ENCODE measurements around the gene ZNF587. TPM values are rescaled to one million over a fixed set of nuclear protein-coding genes. Genes with fewer than 3 reads are reported as not detected.
A peak's percentile ranks its signal among the peaks of the same experiment; 100 is the strongest.
"Not testable (repeated sequence)": the region's sequence is repeated elsewhere in the genome, so short reads cannot be mapped to it uniquely, and the experiment has no call there.

Gene ZNF587
- polyA plus RNA-seq, 1 donor (not counting 4 experiments of a cell fraction or from before 2014, with no cell fraction given): 14.0 TPM

- Histone ChIP-seq H3K4me1 (ENCODE audit: control insufficient read depth, extremely low read depth, insufficient read depth, low read length) (peaks cover 8% of the 10 kb centered on the region), H4K20me1 (ENCODE audit: control insufficient read depth, extremely low read depth, insufficient read depth, low read length) (no peaks in the 10 kb centered on the region), H3K9ac (ENCODE audit: control insufficient read depth, extremely low read depth, insufficient read depth, low read length) (peak overlapping the region; percentile 93), H3K9me1 (ENCODE audit: control insufficient read depth, extremely low read depth, insufficient read depth, low read length) (no peaks in the 10 kb centered on the region), H3K27me3 (ENCODE audit: control insufficient read depth, extremely low read depth, insufficient read depth, low read length) (no peaks in the 10 kb centered on the region), H3K27ac (ENCODE audit: control insufficient read depth, insufficient read depth, low read length) (peak overlapping the region; percentile 81), H3K4me2 (ENCODE audit: control insufficient read depth, extremely low read depth, insufficient read depth, low read depth, low read length) (peak overlapping the region; percentile 78), H3K79me2 (ENCODE audit: control insufficient read depth, insufficient read depth, low read length) (peaks cover 54% of the 10 kb centered on the region), H3K36me3 (ENCODE audit: control insufficient read depth in 2 of 2, extremely low read depth in 1 of 2, insufficient read depth in 2 of 2, low read length in 2 of 2) (peaks cover 0 to 5% of the 10 kb centered on the region in 2 experiments), H3K4me3 (ENCODE audit: control insufficient read depth in 2 of 3, extremely low read depth in 1 of 3, insufficient read depth in 2 of 3, low read depth in 1 of 3, low read length in 3 of 3) (peak overlapping the region; percentile 81 to 89 (median 82)), H2AFZ (ENCODE audit: control insufficient read depth, low read length) (peak overlapping the region; percentile 97), H3K9me3 (ENCODE audit: control insufficient read depth, low read depth, low read length) (no peaks in the 10 kb centered on the region)
- dilution Hi-C loops (cut with MboI; ENCODE audit: extremely low pct_ligation_motif_present, low sequenced_read_pairs): no loop called here
- TF ChIP-seq EZH2 (IDR thresholded peaks at IDR 0.05; ENCODE audit: low read length) (no peak), CTCF (optimal IDR thresholded peaks at IDR 0.05 in 1 of 3, IDR thresholded peaks at IDR 0.05 in 1 of 3, conservative IDR thresholded peaks at IDR 0.05 in 1 of 3; ENCODE audit: extremely low read depth in 1 of 3, insufficient read depth in 2 of 3, low read length in 3 of 3) (no peak)
- DNase-seq (ENCODE audit: low read depth, low spot score) (no peak), FAIRE-seq (peak; percentile 74)
Measured at GRCh38 chr19:57888107-57888559, 38.5 kb downstream of the ZNF587 start.

- H3K4me3 ChIP-seq (ENCODE audit: control insufficient read depth in 2 of 3, extremely low read depth in 1 of 3, insufficient read depth in 2 of 3, low read depth in 1 of 3, low read length in 3 of 3): peak within 1 kb of the TSS; percentile 81 to 89 (median 82)
- H4K20me1 ChIP-seq (ENCODE audit: control insufficient read depth, extremely low read depth, insufficient read depth, low read length): no peaks in the 10 kb centered on the region
- peaks cover 49% of the 10 kb centered on the region for H3K79me2 ChIP-seq (ENCODE audit: control insufficient read depth, insufficient read depth, low read length)
- DNase-seq (ENCODE audit: low read depth, low spot score): peak; percentile 40
- peaks cover 0 to 5% of the 10 kb centered on the region in 2 experiments for H3K36me3 ChIP-seq (ENCODE audit: control insufficient read depth in 2 of 2, extremely low read depth in 1 of 2, insufficient read depth in 2 of 2, low read length in 2 of 2)
- H2AFZ ChIP-seq (ENCODE audit: control insufficient read depth, low read length): peak within 1 kb of the TSS; percentile 97
- dilution Hi-C loops (cut with MboI; ENCODE audit: extremely low pct_ligation_motif_present, low sequenced_read_pairs): no loop called here
- no peaks in the 10 kb centered on the region for H3K9me1 ChIP-seq (ENCODE audit: control insufficient read depth, extremely low read depth, insufficient read depth, low read length)
- H3K9ac ChIP-seq (ENCODE audit: control insufficient read depth, extremely low read depth, insufficient read depth, low read length): peak within 1 kb of the TSS; percentile 93
- peaks cover 8% of the 10 kb centered on the region for H3K4me1 ChIP-seq (ENCODE audit: control insufficient read depth, extremely low read depth, insufficient read depth, low read length)
- no peaks in the 10 kb centered on the region for H3K9me3 ChIP-seq (ENCODE audit: control insufficient read depth, low read depth, low read length)
- H3K27me3 ChIP-seq (ENCODE audit: control insufficient read depth, extremely low read depth, insufficient read depth, low read length): no peaks in the 10 kb centered on the region
- peak; percentile 86 for FAIRE-seq
- H3K4me2 ChIP-seq (ENCODE audit: control insufficient read depth, extremely low read depth, insufficient read depth, low read depth, low read length): peak within 1 kb of the TSS; percentile 78
- peak within 1 kb of the TSS; percentile 81 for H3K27ac ChIP-seq (ENCODE audit: control insufficient read depth, insufficient read depth, low read length)
- peak; percentile 22 to 35 (median 33) for TF ChIP-seq CTCF (optimal IDR thresholded peaks at IDR 0.05 in 1 of 3, IDR thresholded peaks at IDR 0.05 in 1 of 3, conservative IDR thresholded peaks at IDR 0.05 in 1 of 3; ENCODE audit: extremely low read depth in 1 of 3, insufficient read depth in 2 of 3, low read length in 3 of 3)
- no peak for TF ChIP-seq EZH2 (IDR thresholded peaks at IDR 0.05; ENCODE audit: low read length)
Measured at GRCh38 chr19:57888560-57889231, 39.0 kb downstream of the ZNF587 start, which contains the start of gene ZNF814. Gene ZNF814, minus strand, starts transcription at chr19:57889037. Its CDS starts 235 bp downstream, at chr19:57888802.

- H3K27ac ChIP-seq (ENCODE audit: control insufficient read depth, insufficient read depth, low read length); H3K36me3 ChIP-seq (ENCODE audit: control insufficient read depth in 2 of 2, extremely low read depth in 1 of 2, insufficient read depth in 2 of 2, low read length in 2 of 2); H3K4me3 ChIP-seq (ENCODE audit: control insufficient read depth in 2 of 3, extremely low read depth in 1 of 3, insufficient read depth in 2 of 3, low read depth in 1 of 3, low read length in 3 of 3); H3K9me3 ChIP-seq (ENCODE audit: control insufficient read depth, low read depth, low read length); H3K4me1 ChIP-seq (ENCODE audit: control insufficient read depth, extremely low read depth, insufficient read depth, low read length); FAIRE-seq; H2AFZ ChIP-seq (ENCODE audit: control insufficient read depth, low read length); H3K9me1 ChIP-seq (ENCODE audit: control insufficient read depth, extremely low read depth, insufficient read depth, low read length); H3K4me2 ChIP-seq (ENCODE audit: control insufficient read depth, extremely low read depth, insufficient read depth, low read depth, low read length); DNase-seq (ENCODE audit: low read depth, low spot score); H3K9ac ChIP-seq (ENCODE audit: control insufficient read depth, extremely low read depth, insufficient read depth, low read length); H3K27me3 ChIP-seq (ENCODE audit: control insufficient read depth, extremely low read depth, insufficient read depth, low read length); H4K20me1 ChIP-seq (ENCODE audit: control insufficient read depth, extremely low read depth, insufficient read depth, low read length); dilution Hi-C loops (cut with MboI; ENCODE audit: extremely low pct_ligation_motif_present, low sequenced_read_pairs): not testable (repeated sequence)
- H3K79me2 ChIP-seq (ENCODE audit: control insufficient read depth, insufficient read depth, low read length): peaks cover 29% of the 10 kb centered on the region
Measured at GRCh38 chr19:57890706-57891105, 41.0 kb downstream of the ZNF587 start.

Measured in keratinocyte (primary cell).